ENCODE results near the gene SEC24B. TPM values are rescaled to one million over a fixed set of nuclear protein-coding genes. Genes with fewer than 3 reads are reported as not detected.
"Not testable (repeated sequence)": the region's sequence is repeated elsewhere in the genome, so short reads cannot be mapped to it uniquely, and the experiment has no call there.

SEC24B gene
- total RNA-seq, 1 donor from 2014 or later = 27.9 TPM

DNA sequence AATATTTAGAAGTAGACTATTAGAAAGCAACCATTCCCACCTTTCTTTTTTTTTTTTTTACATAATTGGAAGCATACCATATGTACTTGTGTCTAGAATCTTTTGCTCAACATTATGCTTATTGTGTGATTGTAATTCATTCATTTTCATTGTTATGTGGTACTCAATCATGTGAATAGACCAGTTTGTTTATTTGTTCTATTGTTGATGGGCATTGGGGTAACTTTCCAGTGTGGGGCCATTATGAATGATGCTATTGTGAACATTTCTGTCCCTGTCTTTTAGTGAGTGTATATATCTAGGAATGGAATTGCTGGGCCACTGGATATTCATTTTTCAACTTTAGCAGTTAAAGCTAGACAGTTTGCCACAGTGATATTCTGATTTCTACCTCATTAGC, 63.9 kb downstream of the SEC24B start:
- DNase-seq (ENCODE audit: low read depth) = no peak

DNA sequence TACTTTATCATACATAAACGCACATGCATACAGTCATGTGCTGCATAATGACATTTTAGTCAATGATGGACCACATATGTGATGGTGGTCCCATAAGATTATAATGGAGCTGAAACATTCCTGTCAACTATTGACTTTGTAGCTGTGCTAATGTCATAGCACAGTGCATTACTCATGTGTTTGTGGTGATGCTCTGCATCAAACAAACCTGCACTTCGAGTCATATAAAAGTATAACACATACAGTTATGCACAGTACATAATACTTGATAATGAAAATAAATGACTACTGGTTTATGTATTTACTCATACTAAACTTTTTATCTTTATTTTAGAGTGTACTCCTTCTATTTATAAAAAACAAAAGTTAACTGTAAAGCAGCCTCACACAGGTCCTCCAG, 65.9 kb downstream of the SEC24B start:
- DNase-seq (ENCODE audit: low read depth) = no peak

DNA sequence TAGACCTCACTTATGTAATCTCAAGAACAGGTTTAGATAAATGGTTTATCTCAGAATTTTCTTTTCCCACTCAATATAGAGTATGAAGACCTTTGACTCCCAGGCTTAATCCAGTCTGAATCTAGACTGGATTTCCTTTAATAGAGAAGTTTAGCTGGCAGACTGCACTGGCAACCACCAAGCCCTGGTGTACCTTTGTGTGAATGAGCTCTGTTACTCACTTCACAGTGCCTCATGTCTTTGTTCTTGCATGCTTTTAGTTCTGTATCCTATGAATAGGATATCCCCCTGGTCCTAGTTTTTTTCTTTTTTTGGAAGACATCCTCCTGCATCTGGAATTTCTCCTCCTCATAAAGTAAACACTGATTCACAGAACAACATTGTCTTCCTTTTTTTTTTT, 73.3 kb downstream of the SEC24B start:
- DNase-seq (ENCODE audit: low read depth) = no peak

DNA sequence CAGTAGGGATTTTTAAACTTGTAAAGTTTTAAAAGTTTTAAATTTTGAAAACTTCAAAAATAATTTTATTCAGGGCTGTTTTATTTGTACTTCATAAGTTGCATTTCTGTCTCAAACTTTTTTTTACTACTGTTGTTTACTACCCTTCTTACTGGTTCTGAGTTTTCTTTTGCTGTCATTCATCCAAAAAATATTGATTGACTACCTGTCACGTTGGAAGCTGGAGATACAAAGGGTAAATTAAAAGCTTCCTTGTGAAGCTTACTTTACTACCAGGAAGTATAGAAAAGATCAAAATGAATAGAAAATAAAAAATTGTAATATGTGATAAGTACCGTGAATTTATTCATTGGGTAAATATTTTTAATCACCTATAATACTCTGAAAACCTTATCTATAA, 77.1 kb downstream of the SEC24B start:
- DNase-seq (ENCODE audit: low read depth) = no peak

DNA sequence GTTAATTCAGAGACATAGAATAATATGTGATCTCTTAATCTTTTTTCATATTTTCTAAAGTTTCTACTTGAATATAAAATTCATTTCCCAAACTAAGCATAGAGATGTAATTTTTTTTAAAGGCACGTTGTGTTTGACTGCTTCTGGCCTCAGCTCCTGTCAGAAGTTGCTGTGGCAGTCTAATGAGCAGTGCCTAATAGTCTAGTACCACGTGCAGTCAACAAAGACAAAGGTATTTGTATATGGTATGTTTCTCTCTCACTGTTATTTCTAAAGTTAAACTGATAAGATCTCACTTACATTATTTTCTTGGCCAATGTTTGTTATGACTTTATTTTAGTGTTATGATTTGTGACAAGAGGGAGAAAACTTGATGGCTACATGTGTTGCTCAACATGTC, 77.8 kb downstream of the SEC24B start:
- DNase-seq (ENCODE audit: low read depth) = no peak

DNA sequence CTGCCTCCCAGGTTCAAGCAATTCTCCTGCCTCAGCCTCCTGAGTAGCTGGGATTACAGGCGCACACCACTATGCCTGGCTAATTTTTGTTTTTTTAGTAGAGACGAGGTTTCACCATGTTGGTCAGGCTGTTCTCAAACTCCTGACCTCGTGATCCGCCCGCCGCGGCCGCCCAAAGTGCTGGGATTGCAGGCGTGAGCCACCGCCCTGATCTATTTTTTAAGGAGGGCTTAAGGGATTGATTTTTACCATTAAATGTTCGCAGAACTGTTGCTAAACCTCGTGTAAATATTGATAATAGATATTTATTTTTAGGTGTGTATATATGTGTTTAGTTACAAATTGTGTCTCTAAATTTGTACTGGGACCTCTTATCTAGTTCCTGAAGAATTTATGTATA, 79.8 kb downstream of the SEC24B start:
- DNase-seq (ENCODE audit: low read depth) = not testable (repeated sequence)

DNA sequence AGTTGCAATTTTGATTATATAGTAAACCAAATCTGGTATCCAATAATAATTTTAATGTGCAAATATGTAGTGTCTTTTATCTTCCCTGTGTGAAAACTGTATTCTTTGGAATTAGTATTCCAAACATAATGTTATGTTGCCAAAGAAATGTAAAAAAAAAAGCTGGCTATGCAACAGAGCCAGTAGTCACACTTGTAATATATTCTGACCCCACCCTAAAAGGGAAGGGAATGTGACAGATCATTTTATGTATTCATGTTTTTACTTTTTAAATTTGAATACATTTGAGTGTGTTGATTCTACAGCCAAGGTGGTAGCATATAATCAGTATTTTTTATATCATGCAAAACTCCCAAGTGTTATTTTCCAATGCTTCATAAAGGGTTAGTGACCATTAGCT, 98.6 kb downstream of the SEC24B start:
- DNase-seq (ENCODE audit: low read depth) = no peak

DNA sequence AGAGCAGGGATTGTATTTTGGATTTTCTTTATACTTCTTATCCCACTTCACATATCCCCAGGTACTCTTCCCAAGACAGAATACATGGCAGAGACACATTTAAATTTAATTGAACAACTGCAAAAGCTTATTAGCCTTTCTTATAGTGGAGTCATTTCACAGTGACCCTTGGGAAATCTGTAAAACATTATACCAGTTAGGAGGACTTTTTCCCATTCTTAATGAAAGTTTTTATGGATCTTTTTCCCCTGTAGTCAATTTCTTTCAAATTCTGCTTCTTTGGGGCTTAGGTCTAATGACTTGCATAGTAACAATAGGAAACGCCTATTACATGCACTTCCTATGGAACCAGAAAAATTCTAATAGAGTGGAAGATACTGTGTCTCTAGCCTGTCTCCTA, 111.8 kb downstream of the SEC24B start:
- no peak for DNase-seq (ENCODE audit: low read depth)

DNA sequence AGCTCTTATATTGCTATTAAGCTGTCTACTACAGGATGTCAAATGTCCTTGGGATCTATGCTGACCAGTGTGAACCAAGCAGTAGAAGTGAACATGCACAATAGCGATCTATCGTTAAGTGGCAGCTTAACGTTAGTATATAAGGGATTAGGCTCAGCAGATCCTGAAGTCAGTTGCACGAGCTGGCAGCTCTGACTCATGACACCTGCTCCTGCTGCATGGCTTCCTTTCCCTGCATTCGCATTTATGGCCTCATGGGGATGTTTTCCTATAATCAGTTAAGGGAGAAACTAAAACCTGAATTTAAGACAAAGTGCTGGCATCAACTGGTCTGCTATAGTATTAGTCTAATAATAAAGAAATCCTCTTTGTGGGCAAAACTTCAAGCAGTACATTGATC, 113.8 kb downstream of the SEC24B start:
- peak; percentile 47 for DNase-seq (ENCODE audit: low read depth)

DNA sequence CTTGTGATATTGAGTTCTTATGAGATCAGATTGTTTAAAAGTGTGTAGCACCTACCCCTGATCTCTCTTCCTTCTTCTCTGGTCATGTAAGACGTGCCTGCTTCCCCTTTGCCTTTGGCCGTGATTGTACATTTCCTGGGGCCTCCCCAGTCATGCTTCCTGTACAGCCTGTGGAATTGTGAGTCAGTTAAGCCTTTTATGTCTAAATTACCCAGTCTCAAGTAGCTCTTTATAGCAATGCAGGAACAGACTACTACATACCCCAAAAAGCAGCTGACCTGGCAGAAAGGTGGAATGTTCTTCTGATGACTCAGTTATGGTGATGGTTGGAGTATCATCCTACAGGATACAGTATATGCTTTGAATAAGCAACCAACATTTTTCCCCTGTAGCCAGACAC, 115.0 kb downstream of the SEC24B start:
- no peak for DNase-seq (ENCODE audit: low read depth)

DNA sequence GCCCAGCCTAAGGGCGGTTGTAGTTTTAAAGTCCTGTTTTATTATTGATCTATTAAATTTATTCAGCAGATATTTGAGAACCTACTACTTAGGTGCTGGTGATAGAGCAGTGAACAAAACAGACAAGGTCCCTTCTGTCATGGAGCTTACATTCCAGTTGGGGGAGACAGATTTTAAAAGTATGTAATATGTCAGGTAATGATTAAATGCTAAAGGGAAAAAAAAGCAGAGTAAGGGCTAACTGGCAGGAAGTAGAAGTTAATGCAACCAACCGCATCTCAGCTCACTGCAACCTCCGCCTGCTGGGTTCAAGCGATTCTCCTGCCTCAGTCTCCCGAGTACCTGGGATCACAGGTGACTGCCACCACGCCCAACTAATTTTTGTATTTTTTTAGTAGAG, 118.6 kb downstream of the SEC24B start:
- DNase-seq (ENCODE audit: low read depth) = no peak

DNA sequence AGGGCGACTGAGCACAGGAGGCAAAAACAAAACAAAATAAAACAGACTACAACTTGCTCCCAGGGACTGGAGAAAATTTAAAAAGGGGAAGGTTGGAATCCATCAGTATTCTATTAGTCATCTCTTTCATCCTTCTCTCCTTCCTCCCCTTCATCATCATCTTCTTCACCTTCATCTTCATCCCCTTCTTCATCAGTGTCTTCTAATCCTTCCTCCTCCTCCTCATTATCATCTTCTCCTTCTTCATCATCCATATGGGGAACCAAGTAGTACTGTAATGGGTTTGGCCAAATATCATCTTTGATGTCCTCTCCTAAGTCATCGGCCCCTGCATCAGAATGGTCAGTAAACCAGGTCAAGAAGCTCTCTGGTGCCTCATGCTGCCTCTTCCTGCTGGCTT, 119.5 kb downstream of the SEC24B start:
- no peak for DNase-seq (ENCODE audit: low read depth)

DNA sequence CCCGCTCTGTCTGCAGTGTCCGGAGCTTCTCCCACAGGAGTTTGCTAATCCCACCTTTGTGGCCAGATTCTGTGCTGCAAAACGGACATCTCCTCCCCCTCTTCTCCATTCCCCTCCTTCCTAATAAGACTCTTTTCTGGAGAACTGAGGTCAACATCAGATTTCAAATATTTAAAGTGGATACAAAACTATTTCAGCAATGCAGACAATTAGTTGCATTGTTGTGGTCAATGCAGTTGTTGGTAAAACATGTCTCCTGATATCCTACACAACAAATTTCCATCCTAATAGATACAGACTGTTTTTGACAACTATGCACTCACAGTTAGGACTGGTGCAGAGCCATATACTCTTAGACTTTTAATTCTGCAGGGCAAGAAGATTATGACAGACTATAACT, 121.4 kb downstream of the SEC24B start:
- no peak for DNase-seq (ENCODE audit: low read depth)

DNA sequence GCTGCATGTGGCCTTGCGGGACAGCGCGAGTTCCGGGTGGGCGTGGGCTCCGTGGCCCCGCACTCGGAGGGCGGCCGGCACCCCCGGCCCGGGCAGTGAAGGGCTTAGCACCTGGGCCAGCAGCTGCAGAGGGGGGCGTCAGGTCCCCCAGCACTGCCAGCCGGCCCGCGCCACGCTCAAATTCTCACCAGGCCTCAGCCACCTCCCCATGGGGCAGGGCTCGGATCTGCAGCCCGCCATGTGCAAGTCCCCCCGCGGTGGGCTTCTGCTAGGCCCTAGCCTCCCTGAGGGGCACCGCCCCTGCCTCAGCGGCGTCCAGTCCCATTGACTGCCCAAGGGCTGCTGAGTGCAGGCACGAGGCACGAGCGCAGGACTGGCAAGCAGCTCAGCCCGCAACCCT, 123.8 kb downstream of the SEC24B start:
- no peak for DNase-seq (ENCODE audit: low read depth)

DNA sequence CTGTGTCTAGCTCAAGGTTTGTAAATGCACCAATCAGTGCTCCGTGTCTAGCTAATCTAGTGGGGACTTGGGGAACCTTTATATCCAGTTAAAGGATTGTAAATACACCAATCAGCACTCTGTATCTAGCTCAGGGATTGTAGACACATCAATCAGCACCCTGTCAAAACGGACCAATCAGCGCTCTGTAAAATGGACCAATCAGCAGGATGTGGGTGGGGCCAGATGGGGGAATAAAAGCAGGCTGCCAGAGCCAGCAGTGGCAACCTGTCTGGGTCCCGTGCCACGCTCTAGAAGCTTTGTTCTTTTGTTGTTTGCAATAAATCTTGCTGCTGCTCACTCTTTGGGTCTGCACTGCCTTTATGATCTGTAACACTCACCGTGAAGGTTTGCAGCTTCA, 124.5 kb downstream of the SEC24B start:
- not testable (repeated sequence) for DNase-seq (ENCODE audit: low read depth)

DNA sequence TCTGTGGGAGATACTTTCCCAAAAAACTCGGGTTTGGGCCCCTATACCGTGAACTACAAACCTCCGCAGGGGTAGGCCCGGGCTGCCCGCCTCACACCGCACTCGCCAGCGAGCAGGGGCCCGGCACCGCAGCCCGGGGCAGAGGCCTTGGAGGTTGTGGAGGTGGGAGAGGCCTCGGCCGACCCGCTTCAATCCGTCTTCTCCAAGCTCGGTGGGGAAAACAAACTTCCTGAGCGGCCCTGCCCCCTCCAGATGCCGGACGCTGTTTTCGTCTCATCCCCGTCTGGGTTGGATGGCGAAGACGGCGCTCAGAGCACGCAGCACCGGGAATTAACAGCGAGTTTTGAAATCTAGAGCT, 126.0 kb downstream of the SEC24B start:
- no peak for DNase-seq (ENCODE audit: low read depth)

DNA sequence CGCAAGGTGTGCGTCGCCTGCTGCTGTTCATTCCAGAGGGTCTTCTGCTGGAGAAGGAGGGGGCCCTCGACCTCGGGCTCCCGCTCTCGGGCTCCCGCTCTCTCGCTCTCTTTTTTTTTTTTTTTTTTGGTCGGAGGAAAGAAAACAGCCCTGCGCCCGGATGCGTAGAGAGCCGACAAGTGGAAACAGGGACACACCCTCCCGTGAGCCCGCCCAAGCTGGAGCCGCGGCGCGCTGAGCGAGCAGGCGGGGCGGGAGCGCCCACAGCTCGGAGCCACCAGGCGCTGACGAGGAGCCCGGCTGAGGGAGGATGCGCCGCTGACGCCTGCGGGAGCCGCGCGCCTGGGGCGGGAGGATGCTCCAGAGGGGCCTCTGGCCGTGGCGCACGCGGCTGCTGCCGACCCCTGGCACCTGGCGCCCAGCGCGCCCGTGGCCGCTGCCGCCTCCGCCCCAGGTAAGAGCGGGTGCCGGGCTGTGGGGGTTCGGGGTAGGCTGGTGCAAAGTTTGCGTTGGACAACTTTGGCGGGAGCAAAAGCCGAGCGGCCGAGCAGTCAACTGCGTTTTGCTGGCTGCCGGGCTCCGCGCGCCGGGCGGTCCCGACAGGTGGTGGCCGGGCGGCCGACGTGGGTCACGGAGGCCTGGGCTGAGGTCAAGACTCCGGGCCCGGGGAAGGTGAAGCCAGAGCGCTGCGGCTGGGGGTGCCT, 126.5 kb downstream of the SEC24B start, which contains the start of gene MCUB:
Gene MCUB (plus strand): TSS at position 264 of the 704 bp plus-strand sequence. CDS start 92 bp downstream, at position 356.
- peak; percentile 89 for DNase-seq (ENCODE audit: low read depth)

DNA sequence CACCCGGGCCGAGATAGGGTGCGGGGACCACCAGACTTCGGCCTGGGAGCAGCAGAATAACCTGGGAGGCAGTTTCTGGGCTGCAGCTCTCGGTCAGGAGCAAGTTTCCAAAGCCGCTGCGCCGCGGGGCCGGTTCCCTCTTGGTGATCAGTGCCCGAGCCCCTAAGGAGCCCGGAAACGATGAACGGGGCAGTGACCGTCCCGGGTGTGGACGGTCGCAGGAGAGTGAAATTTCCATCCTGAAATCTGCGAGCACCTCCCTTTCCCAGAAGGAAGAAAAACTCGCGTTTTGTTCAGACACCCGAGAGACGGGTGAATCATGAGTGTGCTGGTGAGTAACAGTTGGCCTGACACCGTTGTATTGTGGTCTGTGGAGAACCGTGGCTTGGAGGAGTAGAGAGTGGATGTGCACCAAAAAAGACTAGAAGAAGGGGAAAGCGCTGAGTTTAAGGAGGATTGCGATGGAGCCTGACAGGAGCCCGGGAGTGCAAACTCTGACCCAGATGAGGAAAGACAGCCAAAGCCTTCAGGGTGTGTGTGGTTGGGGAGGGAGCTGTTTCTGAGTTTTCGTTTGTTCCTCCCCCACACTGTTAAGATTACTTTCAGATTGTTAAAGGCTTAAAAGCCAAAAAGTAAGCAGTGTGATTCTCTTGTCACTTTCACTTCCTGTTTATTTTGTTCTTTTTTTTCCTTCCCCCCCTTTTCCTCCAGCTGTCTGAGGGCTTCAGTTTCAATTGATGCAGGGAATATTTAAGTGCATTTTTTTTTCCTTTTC, 127.3 kb downstream of the SEC24B start:
- peak; percentile 78 for DNase-seq (ENCODE audit: low read depth)

DNA sequence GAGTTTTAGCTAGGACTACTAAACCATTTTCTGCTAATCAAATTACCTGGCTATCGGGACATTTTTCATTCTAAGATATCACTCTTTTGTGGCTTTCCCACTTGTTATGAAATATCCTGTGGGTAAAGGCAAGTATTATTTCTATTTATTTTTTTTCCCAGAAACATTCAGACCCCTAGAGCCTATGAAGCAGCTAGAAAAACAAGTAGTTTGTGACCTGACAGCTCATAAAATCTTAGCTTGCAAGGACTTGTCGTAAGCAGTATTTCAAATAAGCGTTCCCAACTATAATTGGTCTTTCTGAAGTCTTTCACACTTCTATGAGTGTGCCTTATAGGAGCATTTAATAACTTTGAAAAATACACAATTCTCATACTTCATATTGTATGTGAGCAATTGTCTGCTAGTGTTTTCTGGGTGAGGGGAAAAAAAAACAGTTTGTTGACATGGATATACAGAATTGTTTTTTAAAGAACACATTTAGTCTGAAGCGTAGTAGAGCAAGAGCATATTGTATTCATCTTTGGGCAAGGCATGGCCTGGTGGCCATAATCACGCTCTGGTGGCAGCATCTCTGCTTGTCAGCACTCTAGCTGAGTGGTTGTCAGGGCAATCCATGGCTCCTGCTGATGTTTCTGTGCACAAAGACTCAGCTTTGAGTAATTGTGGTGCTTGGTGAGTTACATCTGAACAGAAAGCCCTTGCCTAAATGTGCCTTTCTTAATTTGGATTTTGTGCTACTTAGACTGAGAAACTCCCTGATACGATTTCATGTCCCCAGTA, 129.0 kb downstream of the SEC24B start:
- no peak for DNase-seq (ENCODE audit: low read depth)

DNA sequence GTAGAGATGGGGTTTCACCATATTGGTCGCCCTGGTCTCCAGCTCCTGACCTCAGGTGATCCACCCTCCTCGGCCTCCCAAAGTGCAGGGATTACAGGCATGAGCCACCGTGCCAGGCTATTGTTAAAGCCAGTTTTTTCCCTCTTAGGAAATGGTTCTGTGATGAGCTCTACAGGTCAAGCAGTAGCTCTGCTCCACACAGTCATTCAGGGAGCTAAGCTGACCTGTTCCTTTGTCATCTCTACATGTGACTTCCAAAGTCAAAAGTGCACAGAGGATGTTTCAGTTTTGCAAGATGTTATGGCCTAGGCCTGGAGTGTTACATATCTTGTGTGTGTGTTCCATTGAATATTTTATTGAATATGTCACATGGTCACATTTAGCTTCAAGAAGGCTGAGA, 137.9 kb downstream of the SEC24B start:
- DNase-seq (ENCODE audit: low read depth) = no peak

DNA sequence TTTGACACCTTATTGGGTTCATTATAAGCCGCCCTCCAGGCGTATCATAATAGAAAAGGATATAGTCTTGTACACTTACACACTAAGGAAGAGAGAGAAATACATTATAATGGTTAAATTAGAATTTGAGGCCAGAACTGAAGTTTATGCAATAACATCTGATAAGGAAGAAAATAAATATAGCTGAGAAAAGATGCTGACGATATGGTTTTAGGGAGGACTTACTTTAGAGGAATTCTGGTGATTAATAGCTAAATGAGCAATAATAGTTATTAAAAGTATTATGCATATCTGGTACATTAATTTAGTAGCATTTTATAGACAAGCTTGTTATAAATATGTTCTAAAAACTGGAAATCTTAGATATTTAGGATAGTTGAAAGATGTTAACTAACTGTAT, 138.5 kb downstream of the SEC24B start:
- no peak for DNase-seq (ENCODE audit: low read depth)

DNA sequence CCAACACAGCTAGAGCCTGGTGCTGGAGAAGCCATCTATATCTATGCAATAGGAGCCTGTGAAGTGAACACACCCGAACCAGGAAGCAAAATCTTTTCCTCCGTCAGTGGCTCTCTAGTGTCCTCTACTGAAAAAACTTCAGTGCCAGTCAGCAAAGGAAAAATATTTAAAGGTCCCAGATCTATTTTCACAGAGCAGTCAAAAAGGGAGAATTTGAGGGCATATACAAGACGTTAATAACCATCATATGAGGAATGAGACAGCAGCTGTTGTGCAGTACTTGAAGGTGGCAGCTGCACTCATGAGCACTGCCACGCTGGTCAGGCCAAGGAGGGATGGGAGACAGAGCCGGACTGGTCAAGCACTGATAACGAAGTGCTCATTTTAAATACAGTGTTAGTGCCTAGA, 140.8 kb downstream of the SEC24B start:
- peak; percentile 88 for DNase-seq (ENCODE audit: low read depth)
